ENCODE results near the gene ABCG1.

- no peak for TF ChIP-seq CHD2 (IDR thresholded peaks at IDR 0.05; ENCODE audit: low read length, partially characterized antibody)
- TF ChIP-seq POLR2A (IDR thresholded peaks at IDR 0.05; ENCODE audit: low read length): no peak
- no peak for TF ChIP-seq REST (IDR thresholded peaks at IDR 0.05)
- TF ChIP-seq CTCF (IDR thresholded peaks at IDR 0.05): no peak
Observed at GRCh38 chr21:42298237-42298636, 79.3 kb downstream of the ABCG1 start.
